A673 (cell line): ENCODE measurements around the gene IGF2.

Experiments used
- CTCF ChIP-seq: fragments of 300-800, 200-600 bp; sonication (generic); conservative IDR thresholded peaks from 2 replicates; pipeline ENCODE4 v1.5.1; 2017; ENCODE audit warnings: low read depth, mild to moderate bottlenecking, antibody characterized with exemption, low read length, moderate library complexity, mixed read lengths
- EZH2 ChIP-seq: fragments of 200-600 bp; sonication (generic); IDR thresholded peaks from 2 replicates; pipeline ENCODE4 v1.6.1; 2017; ENCODE audit warnings: borderline replicate concordance, low read depth, mild to moderate bottlenecking, mixed read lengths, antibody characterized with exemption, low read length; ENCODE audit not compliant: poor library complexity, severe bottlenecking

GRCh38 chr11:2158966-2159365, 19.8 kb upstream of the IGF2 start:
- TF ChIP-seq CTCF (no peak), EZH2 (no peak)
